K562 (cell line): Measurements from ENCODE around the gene CEP170.
"Not testable (repeated sequence)": the region's sequence is repeated elsewhere in the genome, so short reads cannot be mapped to it uniquely, and the experiment has no call there.

Experiments
- BCLAF1 ChIP-seq, 2 experiments: fragments of 450-650 bp in 1 of 2; IDR thresholded peaks; 2 replicates each; pipeline ENCODE4 v1.6.1; 2011 to 2017; ENCODE audit warnings: low read depth in 2 of 2, antibody characterized with exemption in 1 of 2, borderline replicate concordance in 1 of 2, low read length in 1 of 2, mild to moderate bottlenecking in 1 of 2, mixed read lengths in 1 of 2; ENCODE audit not compliant: control insufficient read depth in 1 of 2
- CHCHD3 ChIP-seq: fragments of 250-450 bp; sonication (Bioruptor Pico); IDR thresholded peaks from 2 replicates; pipeline ENCODE4 v2.1.2; 2022; ENCODE audit warnings: mild to moderate bottlenecking
- CHD2 ChIP-seq: IDR thresholded peaks from 2 replicates; pipeline ENCODE4 v1.6.1; 2011; ENCODE audit warnings: low read depth, low read length
- EGR1 ChIP-seq: fragments of 450-650 bp; conservative IDR thresholded peaks from 2 replicates; pipeline ENCODE4 v1.6.1; 2017; ENCODE audit warnings: mild to moderate bottlenecking
- EP300 ChIP-seq: IDR thresholded peaks from 2 replicates; pipeline ENCODE4 v1.6.1; 2012; ENCODE audit warnings: low read length, improper control_type of control experiment
- ETV6 ChIP-seq, 3 experiments: fragments of 150-350 bp in 1 of 3; sonication (generic) in 1 of 3; formaldehyde crosslinking in 1 of 3; IDR thresholded peaks; 2 replicates each; pipeline versions ENCODE4 v1.6.1 to v1.8.0; 2014 to 2022; ENCODE audit warnings: borderline replicate concordance in 2 of 3, low read depth in 2 of 3, antibody characterized with exemption in 1 of 3, low read length in 1 of 3, mild to moderate bottlenecking in 1 of 3, missing genetic modification reagents in 1 of 3
- MLX ChIP-seq, 2 experiments: fragments of 450-650 bp in 1 of 2; sonication (generic) in 1 of 2; formaldehyde crosslinking; conservative IDR thresholded peaks; 2 replicates each; pipeline versions ENCODE4 v1.4.0 to v1.8.1; 2020 to 2022; ENCODE audit warnings: mild to moderate bottlenecking in 1 of 2, missing genetic modification reagents in 1 of 2
- MXD1 ChIP-seq: fragments of 250-450 bp; sonication (Bioruptor Pico); IDR thresholded peaks from 2 replicates; pipeline ENCODE4 v1.8.0; 2021; ENCODE audit warnings: borderline replicate concordance, mild to moderate bottlenecking, moderate library complexity; ENCODE audit not compliant: poor library complexity, severe bottlenecking
- NUFIP1 ChIP-seq: fragments of 450-650 bp; IDR thresholded peaks from 2 replicates; pipeline ENCODE4 v1.6.1; 2018; ENCODE audit not compliant: partially characterized antibody
- PRMT5 ChIP-seq: sonication (generic); formaldehyde crosslinking; IDR thresholded peaks from 2 replicates; pipeline ENCODE4 v1.5.0; 2020; ENCODE audit warnings: missing genetic modification reagents
- SP2 ChIP-seq: IDR thresholded peaks from 2 replicates; pipeline ENCODE4 v1.6.1; 2011; ENCODE audit warnings: mild to moderate bottlenecking, low read depth, low read length, moderate library complexity; ENCODE audit not compliant: poor library complexity, severe bottlenecking; ENCODE audit errors: extremely low read depth
- XRCC5 ChIP-seq: fragments of 200-400 bp; formaldehyde crosslinking; IDR thresholded peaks from 2 replicates; pipeline ENCODE4 v1.6.1; 2017; ENCODE audit warnings: low read depth, mild to moderate bottlenecking, low read length
- ZNF146 ChIP-seq: IDR thresholded peaks from one replicate; pipeline ENCODE4 v1.6.1; 2018; ENCODE audit warnings: missing compliant biosample characterization; ENCODE audit not compliant: unreplicated experiment
- ZNF263 ChIP-seq: sonication (generic); formaldehyde crosslinking; IDR thresholded peaks from 2 replicates; pipeline ENCODE4 v1.8.0; 2022; ENCODE audit warnings: mild to moderate bottlenecking, missing genetic modification reagents, borderline replicate concordance

- not testable (repeated sequence) for TF ChIP-seq ETV6 (IDR thresholded peaks at IDR 0.05; ENCODE audit: borderline replicate concordance in 1 of 2, low read depth in 2 of 2, low read length in 1 of 2); ETV6 (CRISPR knock-in tag; IDR thresholded peaks at IDR 0.05; ENCODE audit: borderline replicate concordance); SP2; MLX (CRISPR knock-in tag; conservative IDR thresholded peaks at IDR 0.05); CHCHD3 (CRISPR knock-in tag); MXD1 (CRISPR knock-in tag); PRMT5 (CRISPR knock-in tag); EGR1; XRCC5; BCLAF1 (IDR thresholded peaks at IDR 0.05; ENCODE audit: borderline replicate concordance in 1 of 2, control insufficient read depth in 1 of 2, low read depth in 2 of 2, low read length in 1 of 2); ZNF146 (CRISPR knock-in tag); ZNF263 (CRISPR knock-in tag); EP300; NUFIP1; CHD2
Measured at GRCh38 chr1:243201316-243201715, 53.8 kb downstream of the CEP170 start.
